ENCODE results near the gene ATF6B. TPM values are rescaled to one million over a fixed set of nuclear protein-coding genes. Genes with fewer than 3 reads are reported as not detected.
A peak's percentile ranks its signal among the peaks of the same experiment; 100 is the strongest.

Gene ATF6B
- total RNA-seq, 1 experiment from 2014 or later, result 196 TPM

- BruUV-seq (replicated peaks), result no TSS peak
- CTCF ChIA-PET, result interaction anchor here (0.6 to 1.5 kb wide), 2 partner anchors 16 to 80 kb away, joined by 5 read pairs; partner anchors contain the start of gene PBX2
- intact Hi-C loops (cut with micrococcal nuclease; ENCODE audit: unreplicated experiment), result loop anchor here (10.0 kb wide), 1 partner anchor 124 kb away; no protein-coding TSS in a partner anchor
- H3K27ac Mint-ChIP-seq (ENCODE audit: unreplicated experiment), result no peak overlapping the region
- peaks cover 17% of the 10 kb centered on the region for H3K36me3 Mint-ChIP-seq (ENCODE audit: insufficient read depth, unreplicated experiment)
- H3K27me3 Mint-ChIP-seq (ENCODE audit: unreplicated experiment), result peaks cover 48% of the 10 kb centered on the region
- no peak for DNase-seq
- no peaks in the 10 kb centered on the region for H3K9me3 Mint-ChIP-seq (ENCODE audit: low read depth, unreplicated experiment)
- no peak for TF ChIP-seq CTCF (IDR thresholded peaks at IDR 0.05; ENCODE audit: unreplicated experiment)
- peaks cover 9% of the 10 kb centered on the region for H3K4me1 Mint-ChIP-seq (ENCODE audit: low read depth, unreplicated experiment)
- H3K4me3 Mint-ChIP-seq (ENCODE audit: low read depth, unreplicated experiment), result no peak overlapping the region
Observed at GRCh38 chr6:32110632-32111031, 17.4 kb downstream of the ATF6B start.

- peaks cover 9% of the 10 kb centered on the region for H3K4me1 Mint-ChIP-seq (ENCODE audit: low read depth, unreplicated experiment)
- no peak for DNase-seq
- BruUV-seq (replicated peaks), result no TSS peak
- no peaks in the 10 kb centered on the region for H3K9me3 Mint-ChIP-seq (ENCODE audit: low read depth, unreplicated experiment)
- H3K27me3 Mint-ChIP-seq (ENCODE audit: unreplicated experiment), result peaks cover 57% of the 10 kb centered on the region
- TF ChIP-seq CTCF (IDR thresholded peaks at IDR 0.05; ENCODE audit: unreplicated experiment), result no peak
- peaks cover 15% of the 10 kb centered on the region for H3K36me3 Mint-ChIP-seq (ENCODE audit: insufficient read depth, unreplicated experiment)
- CTCF ChIA-PET, result interaction anchor here (0.7 to 1.5 kb wide), 2 partner anchors 15 to 27 kb away, joined by 3 to 5 read pairs; no protein-coding TSS in a partner anchor
- intact Hi-C loops (cut with micrococcal nuclease; ENCODE audit: unreplicated experiment), result loop anchor here (10.0 kb wide), 1 partner anchor 125 kb away; no protein-coding TSS in a partner anchor
- H3K27ac Mint-ChIP-seq (ENCODE audit: unreplicated experiment), result no peak overlapping the region
- H3K4me3 Mint-ChIP-seq (ENCODE audit: low read depth, unreplicated experiment), result no peak overlapping the region
Observed at GRCh38 chr6:32109765-32110160, 18.3 kb downstream of the ATF6B start.

GRCh38 chr6:32109114-32109764 is 18.8 kb downstream of the ATF6B start, which contains the start of gene TNXB:
Gene TNXB, minus strand, starts transcription at chr6:32109338. Its CDS starts 11,140 bp downstream, at chr6:32098198.
- H3K27me3 Mint-ChIP-seq (ENCODE audit: unreplicated experiment), result peaks cover 62% of the 10 kb centered on the region
- peak within 1 kb of the TSS; percentile 19 for H3K27ac Mint-ChIP-seq (ENCODE audit: unreplicated experiment)
- no peak within 1 kb of the TSS for H3K4me3 Mint-ChIP-seq (ENCODE audit: low read depth, unreplicated experiment)
- peaks cover 9% of the 10 kb centered on the region for H3K4me1 Mint-ChIP-seq (ENCODE audit: low read depth, unreplicated experiment)
- no peaks in the 10 kb centered on the region for H3K9me3 Mint-ChIP-seq (ENCODE audit: low read depth, unreplicated experiment)
- intact Hi-C loops (cut with micrococcal nuclease; ENCODE audit: unreplicated experiment), result no loop called here
- TF ChIP-seq CTCF (IDR thresholded peaks at IDR 0.05; ENCODE audit: unreplicated experiment), result no peak
- BruUV-seq (replicated peaks), result no TSS peak
- CTCF ChIA-PET, result interaction anchor here (0.7 kb wide), 1 partner anchor 27 kb away, joined by 3 read pairs; no protein-coding TSS in a partner anchor
- peaks cover 13% of the 10 kb centered on the region for H3K36me3 Mint-ChIP-seq (ENCODE audit: insufficient read depth, unreplicated experiment)
- DNase-seq, result no peak

DNA sequence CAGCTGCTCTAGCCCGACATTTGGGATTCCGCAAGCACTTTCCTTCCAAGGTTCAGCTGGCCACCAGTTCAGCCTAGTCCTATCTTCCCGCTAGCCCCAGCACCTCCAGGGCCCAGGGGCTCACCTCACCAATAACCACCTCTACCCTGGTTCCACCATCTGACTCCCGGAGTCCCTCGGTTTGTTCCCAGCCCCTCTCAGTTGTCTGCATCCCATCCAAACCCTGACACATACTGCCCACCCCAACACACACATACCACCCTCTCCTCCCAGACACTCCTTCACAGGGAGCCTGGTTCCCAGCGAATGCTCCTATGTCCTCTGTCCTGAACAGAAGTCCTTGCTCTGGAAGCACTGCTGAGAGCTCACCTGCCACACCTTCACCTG is 19.3 kb downstream of the ATF6B start:
- Mint-ChIP-seq H3K4me1 (ENCODE audit: low read depth, unreplicated experiment) (peaks cover 9% of the 10 kb centered on the region), H3K4me3 (ENCODE audit: low read depth, unreplicated experiment) (no peak overlapping the region), H3K9me3 (ENCODE audit: low read depth, unreplicated experiment) (no peaks in the 10 kb centered on the region), H3K27ac (ENCODE audit: unreplicated experiment) (peak overlapping the region; percentile 19), H3K27me3 (ENCODE audit: unreplicated experiment) (peaks cover 67% of the 10 kb centered on the region), H3K36me3 (ENCODE audit: insufficient read depth, unreplicated experiment) (peaks cover 13% of the 10 kb centered on the region)
- intact Hi-C loops (cut with micrococcal nuclease; ENCODE audit: unreplicated experiment), result no loop called here
- TF ChIP-seq CTCF (IDR thresholded peaks at IDR 0.05; ENCODE audit: unreplicated experiment), result no peak
- no TSS peak for BruUV-seq (replicated peaks)
- no peak for DNase-seq
- CTCF ChIA-PET, result no interaction called here
